CD4-positive, alpha-beta T cell treated with Interleukin-15 for 4 hours (primary cell): ENCODE results near the gene UBE2E1.

Experiments used
- DNase-seq: peaks from one replicate; pipeline ENCODE4 v3.0.0-alpha.2; 2020; ENCODE audit warnings: low spot score

UBE2E1 gene

DNA sequence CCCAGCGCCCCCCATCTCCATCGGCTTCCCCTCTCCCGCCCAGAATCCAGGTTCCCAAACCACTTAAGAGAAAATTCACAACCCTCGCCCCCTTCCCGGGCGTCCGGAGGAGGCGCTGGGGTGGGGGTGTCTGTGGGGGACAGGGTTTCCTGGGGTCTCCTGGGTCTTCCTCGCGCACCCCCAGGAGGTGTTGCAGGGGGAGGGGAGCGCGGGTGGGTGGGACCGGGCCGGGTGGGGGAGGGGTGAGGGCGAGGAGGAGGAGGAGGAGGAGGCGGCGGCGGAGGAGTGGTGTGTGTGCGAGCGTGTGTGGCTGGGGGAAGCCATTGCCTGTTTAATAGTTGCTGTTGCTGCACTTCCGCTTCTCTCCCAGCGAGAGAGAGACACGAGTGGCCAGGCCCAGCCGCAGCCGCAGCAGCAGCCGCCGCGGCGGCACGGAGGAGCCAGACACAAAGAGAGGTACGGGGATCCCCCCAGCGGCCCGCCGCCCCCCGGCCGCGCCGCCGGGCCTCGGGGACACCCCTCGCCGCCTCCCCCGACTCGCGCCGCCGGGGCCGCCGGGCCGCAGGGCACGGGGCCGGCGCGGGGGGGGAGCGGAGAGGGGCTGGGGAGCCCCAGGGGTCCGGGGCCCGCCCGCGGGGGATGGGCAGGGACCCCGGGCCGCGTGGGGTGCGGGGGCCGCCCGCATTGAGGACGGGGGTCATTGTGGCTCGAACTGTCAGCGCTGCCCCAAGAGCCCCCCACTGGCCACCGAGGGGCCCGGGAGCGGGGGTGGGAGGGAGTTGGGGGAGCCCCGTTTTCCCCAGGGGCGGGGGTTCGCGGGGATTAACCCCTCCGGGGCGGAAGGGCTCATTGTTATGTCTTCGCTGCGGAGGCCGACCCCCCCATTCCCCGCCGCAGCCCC, at the start of gene UBE2E1:
Gene UBE2E1, plus strand, starts transcription at position 323 of the 901 bp plus-strand sequence. CDS start 1,315 bp downstream, outside the sequence.
- peak; percentile 74 for DNase-seq

DNA sequence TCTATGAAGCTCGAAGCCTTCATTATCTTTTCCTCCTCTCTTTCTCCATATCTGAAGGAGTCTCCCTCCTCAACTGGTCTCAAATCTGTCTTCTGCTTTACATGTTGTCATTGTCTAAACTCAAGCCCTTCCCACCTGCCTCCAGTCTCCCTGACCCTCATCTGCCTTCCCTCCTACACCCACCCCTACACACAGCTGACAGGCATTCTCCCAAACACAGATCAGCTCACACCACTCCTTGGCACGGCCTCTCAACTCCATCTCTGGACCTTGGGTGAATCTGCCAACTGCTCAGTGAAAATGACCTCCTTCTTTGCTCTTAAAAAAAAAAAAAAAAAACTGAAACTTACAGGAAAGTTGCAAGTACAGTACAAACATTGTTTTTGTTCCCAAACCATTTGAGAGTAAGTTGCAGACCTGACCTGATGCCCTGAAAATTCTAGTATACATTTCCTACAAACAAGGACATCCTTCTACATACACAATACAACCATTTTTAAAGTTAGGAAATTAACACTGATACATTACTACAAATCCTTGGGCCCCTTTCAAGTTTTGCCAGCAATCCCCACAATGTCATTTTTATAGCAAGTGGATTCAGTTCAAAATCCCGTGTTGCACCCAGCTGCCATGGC, 49.4 kb upstream of the UBE2E1 start:
- DNase-seq, result no peak

DNA sequence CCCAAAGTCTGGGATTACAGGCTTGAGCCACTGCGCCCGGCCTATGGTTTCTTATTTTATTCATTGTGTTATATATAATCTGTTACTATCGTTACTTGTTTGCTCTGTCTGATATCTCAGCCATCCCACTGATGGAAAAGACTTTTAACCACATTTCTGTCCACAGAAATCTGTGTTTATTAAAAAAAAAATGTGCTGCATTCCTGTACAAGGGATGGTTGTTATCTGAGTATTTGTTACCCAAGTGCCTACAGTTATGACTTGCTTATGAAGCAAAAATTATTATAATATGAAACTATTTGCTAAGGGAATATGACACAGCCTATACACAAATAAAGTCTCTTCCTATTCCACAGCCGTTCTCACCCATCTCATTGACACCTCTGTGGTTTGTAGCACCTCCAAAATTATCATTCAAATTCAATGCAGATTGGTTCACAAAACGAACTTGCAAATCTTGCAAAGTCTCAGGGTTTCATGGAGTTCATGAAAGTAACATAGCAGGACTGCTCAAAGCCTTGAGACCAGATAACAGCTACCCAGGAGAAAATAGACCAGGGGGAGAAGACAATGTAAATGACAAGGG, 47.4 kb upstream of the UBE2E1 start:
- no peak for DNase-seq

DNA sequence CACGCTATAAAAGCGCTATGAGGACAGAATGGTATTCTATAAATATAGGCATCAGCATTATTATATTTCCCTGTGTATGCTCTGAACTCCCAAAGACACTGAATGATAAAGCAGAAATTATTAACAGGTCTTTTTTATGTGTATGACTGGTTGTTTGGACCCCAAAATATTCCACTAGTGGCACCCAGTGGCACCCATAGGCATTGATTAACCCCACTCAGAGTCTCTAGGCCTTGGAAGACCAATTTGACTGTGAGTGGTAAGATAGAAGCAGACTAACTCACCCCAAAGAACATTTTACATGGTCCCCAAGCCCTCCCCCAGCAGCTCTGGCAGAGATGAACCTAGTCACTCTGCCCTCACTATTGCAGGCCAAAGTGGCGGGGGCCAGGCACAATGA, 45.4 kb upstream of the UBE2E1 start:
- DNase-seq, result no peak

DNA sequence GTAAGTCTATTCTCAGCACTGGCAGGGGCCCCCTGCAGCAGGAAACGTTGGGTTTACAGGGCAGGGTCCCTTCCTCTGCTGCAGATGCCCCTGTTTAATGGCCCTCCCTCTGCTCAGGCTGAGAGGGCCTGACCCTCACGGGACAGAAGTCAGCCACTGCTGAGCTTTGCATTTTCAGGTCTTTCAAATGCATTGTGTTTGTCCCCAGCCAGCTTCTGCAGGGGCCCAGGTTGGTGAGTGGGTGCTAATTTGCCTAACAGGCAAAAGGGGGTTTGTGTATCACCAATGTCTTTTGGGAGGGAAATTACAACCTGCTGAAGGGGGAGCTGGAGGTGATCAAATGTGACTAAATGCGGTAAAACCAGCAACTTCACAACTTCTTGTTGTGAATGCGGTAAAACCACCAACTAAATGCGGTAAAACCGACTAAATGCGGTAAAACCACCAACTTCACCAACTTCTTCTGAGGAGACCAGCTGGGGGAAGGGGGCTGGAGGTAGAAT, 44.8 kb upstream of the UBE2E1 start:
- DNase-seq, result peak; percentile 13

DNA sequence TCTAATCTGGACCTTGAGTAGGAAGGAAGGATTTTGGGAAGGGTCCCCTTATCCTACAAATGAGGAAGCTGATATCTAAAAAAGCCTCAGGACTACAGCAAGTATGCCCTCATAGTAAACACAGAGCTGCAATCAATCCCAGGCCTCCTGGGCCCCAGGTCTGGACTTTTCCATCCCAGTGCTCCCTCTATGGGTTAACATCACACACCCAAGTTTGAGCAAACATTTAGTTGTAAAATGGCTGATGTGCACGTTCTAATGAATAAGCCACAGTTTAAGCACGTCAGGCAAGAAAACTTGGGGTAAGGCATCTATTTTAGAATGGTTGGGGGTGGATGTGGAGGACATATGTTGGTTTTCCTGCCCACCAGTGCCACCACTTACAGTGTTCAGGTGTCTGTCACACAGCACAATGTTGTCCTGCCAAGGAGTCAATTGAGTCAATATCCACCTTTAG, 44.3 kb upstream of the UBE2E1 start:
- no peak for DNase-seq

DNA sequence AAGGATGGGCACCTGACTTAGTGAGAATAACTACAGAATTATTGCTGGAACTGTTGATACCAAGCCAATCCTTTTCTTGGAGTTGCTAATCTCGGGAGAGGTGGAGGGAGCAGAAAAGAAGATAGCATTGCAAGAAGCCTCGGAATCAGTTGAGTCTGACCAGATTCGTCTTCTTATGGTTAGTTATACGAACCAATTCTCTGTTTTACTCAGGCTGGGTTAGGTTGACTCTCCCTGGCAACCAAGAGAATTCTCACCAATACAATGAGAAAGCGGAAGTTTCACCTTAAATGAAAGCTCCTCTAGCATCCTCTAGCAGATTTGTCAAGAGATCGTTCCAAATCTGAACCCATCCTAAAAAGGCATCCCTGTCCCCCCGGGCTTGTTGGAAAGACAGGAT, 43.5 kb upstream of the UBE2E1 start:
- DNase-seq, result no peak

DNA sequence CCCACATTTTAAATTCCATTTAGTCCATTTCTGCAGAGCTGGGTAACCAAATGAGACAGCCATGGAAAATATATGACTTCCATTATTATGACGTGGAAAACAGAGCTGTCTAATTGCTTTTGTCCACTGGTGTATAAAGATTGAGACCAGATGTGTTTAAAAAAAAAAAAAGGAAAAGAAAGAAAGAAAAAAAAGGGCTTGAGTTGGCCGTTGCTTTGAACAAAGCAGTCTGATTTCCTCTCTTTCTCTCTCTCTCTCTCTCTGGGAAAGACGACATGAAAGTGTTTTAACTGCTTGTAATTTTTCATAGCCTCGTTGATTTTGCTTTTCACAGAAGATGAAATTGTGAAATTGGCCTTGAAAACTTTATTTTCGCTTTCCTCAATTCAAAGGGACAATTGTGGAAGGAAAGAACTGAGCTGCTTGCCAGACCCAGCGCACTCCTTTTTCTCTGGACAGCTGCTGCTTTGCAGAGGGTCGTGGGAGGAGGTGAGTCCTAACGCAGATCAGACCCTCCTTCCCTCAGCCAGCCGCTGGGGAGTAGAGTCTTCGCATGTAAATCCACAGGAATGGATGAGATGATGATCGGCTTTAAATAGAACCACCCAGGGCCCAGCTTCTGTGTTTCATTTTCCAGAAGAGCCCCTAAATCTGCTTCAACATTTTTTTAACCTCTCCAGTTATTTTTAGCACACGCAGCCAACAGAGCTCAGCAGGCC, 42.8 kb upstream of the UBE2E1 start:
- no peak for DNase-seq

DNA sequence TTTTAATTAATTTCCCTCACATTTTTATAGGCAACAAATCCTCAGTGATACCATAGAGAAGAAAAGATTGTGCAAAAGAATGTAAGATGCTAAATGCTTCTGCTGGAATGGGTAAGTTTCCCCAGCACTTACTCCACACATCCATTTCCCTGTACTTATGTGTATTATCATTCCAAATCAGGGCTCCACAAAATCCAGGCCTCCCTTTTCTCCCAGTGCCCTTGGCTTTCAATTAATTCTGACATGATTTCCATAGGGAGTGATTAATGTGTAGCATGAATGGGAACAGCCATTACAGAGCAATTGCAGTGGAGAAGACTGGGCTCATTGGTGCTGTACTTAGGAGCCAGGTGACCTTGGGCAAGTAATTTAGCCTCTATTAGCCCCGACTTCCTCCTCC, 41.3 kb upstream of the UBE2E1 start:
- DNase-seq, result no peak

DNA sequence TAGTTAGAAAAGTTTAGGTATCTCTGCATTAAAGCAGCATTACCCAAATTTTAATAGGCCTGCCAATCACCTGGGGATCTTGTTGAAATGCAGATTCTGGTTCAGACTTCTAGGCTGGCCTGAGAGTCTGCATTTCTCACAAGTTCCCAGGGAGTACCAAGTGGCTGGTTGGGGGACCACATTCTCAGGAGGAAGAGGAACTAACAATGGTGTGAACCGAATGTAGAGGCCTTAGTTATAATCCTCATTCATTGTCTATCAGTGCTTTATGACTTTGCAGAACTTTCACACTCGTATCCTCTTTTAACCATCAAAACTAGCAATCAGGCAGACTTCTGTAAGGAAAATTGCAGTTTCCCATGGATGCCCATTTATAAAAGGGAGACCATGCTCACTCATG, 38.2 kb upstream of the UBE2E1 start:
- no peak for DNase-seq

DNA sequence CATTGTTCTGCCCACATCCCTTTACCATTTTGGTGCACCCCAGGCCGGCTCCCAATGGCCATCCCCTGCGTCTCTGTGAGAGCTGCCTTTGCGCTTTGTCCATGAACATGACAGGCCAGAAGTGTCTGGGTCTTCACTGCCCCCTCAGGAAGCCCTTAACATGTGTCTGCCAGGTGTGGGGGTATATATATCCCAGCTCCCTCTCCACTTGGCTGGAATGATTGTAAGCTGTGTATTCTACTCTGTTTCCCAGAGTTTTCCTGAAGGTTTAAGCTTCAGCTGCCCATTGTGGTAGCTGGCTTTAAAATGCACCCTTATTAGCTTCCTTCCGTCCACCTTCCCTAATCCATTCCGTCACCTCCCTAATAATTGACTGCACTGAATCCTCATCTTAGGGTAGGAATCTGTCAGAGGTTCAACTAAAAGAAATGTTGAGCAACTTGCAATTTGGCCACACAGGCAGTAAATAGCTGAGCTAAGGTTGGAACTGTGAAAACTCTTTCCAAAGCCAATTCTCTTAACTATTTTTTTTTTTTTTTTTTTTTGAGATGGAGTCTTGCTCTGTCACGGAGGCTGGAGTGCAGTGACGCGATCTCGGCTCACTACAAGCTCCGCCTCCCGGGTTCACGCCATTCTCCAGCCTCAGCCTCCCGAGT, 30.4 kb upstream of the UBE2E1 start:
- DNase-seq, result no peak

DNA sequence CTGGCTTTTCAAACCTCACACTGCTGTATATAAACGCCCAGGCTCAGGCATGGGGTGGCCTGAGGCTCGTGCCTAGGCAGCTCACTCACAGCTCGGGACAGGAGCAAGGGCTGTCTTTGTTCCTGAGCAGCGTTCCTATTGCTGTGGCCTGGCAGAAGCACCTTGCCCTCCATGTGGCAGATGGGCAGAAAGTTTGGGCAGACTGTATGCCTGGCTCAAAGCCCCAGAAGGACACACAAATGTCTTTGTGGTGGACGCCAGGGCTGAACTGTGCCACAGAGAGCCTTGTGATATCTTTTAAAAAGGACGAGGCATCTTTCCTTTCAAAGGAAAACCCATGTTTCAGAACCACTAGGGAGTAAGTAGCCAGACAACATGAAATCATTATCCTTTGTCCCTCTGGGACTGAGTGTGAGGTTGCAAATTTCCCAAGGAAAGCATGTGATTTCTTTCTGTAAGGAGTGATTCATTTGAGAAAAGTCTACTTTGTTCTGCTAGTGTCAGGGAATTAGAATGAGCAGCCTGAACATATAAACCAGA, 29.3 kb upstream of the UBE2E1 start:
- DNase-seq, result no peak

DNA sequence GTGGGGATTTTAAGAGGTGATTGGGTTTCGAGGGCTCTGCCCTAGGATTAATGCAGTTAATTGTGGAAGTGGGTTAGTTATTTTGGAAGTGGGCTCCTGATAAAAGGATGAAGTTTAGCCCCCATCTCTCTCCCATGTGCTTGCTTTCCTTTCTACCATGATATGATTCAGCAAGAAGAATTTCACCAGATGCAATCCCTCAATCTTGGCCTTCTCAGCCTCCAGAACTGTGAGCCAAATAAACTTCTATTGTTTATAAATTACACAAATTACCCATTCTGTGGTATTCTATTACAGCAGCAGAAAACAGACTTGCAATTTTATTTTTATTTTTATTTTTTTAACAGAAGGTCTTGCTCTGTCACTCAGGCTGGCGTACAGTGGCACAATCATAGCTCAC, 27.3 kb upstream of the UBE2E1 start:
- DNase-seq, result no peak

DNA sequence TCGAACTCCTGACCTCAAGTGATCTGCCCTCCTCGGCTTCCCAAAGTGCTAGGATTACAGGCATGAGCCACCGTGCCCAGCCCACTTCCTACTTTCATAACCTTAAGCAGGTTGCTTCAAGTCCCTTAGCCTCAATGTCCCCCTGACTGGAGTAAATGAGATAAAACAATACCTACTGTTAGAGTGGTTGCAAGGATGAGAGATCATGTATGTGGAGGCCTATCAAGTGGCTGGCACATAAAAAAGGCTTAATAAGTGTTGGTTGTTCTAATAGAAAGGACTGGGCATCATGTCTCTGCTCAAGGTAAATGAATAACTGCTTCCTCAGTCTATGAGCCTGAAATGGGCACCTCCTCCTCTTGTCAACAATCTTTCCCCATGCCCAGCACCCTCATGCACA, 25.9 kb upstream of the UBE2E1 start:
- no peak for DNase-seq

DNA sequence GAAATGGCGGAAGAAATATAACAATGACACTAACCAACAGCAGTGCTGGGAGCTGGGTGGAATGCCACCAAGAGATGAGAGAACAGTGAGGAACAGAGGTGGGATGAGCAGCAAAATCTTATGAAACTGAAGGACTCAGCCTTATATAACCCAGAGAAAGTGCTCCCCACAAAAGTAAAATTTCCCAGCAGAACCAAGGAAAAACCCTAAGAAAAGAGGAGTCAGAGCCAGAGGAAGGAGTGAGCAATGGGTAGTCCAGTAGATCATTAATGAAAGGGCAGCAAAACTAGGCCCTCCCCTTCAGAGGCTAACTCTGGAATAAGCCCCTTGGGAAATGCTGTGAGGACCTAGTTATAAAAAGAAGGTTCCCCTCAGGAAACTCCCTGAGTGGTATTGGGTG, 24.7 kb upstream of the UBE2E1 start:
- no peak for DNase-seq

DNA sequence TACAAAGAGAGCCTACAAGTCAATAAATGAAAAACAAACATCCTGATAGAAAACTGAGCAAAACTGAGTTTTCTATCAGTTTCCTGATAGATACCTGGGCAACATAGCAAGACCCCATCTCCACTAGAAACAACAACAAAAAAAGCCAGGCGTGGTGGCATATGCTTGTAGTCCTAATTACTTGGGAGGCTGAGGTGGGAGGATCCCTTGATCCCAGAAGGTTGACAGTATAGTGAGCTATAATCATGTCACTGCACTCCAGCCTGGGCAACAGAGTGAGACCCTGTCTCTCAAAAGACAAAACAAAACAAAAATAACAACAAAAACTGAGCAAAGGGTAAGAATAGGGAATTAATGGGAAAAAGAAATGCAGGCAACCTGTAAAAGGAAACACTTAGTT, 23.9 kb upstream of the UBE2E1 start:
- no peak for DNase-seq

DNA sequence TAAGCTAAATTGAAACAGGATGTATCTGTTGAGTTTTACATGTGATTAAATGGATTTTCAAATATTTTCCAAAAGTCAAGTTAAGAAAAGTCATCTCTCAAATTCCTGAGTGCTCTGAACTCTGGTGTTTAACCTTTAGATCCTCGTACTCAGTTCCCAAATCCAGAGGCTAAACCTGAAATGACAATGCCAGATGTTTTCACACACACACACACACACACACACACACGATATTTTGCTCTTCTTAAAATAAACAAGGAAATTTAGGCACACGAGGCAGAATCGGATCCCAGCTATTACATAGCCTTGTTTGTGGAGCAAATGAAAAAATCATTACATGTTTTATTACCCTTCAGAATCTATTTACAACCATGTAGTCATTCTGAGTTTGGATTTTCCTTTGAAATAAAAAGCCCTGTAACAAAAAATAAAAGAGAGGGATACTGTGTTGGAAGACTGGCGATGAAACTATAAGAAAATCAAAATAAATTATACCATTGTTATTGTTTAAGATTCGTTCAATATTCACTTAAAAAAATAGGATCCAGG, 20.6 kb upstream of the UBE2E1 start:
- DNase-seq, result no peak

DNA sequence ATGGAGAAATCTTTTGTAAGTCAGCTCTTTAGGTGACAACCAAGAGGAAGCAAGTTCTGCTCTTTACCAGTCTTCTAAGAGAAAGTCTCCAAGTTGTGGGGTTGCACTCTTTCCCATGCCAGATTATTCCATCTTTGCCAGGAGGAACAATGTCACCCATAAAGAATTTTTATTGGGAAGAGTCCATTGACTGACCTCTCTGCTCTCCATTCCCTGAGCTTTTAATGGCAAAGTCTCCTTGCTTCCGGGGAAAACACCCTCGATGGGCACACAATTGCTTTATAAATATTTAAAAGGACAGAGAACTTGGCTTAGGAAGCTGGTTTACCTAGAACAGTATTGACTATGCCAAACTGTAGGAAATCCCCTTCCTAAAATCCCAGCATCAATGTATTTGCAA, 19.9 kb upstream of the UBE2E1 start:
- DNase-seq, result no peak

DNA sequence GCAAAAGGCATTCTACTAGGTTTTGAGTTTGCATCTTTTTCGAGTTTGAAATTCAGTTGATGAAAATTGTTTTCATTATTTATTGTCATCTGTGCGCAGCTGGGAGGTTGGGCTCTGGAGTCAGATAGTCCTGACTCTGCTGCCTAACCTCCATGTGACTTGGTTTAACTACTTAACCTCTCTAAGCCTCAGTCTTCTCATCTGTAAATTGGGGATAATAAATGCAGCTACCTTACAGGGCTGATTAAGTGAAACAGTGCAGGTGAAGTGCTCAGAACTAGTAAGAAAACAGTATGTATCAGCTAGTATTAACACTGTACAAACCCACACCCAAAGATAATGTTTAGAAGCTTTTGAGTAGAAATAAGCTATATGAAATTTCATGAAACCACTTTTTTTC, 14.1 kb upstream of the UBE2E1 start:
- DNase-seq, result no peak

DNA sequence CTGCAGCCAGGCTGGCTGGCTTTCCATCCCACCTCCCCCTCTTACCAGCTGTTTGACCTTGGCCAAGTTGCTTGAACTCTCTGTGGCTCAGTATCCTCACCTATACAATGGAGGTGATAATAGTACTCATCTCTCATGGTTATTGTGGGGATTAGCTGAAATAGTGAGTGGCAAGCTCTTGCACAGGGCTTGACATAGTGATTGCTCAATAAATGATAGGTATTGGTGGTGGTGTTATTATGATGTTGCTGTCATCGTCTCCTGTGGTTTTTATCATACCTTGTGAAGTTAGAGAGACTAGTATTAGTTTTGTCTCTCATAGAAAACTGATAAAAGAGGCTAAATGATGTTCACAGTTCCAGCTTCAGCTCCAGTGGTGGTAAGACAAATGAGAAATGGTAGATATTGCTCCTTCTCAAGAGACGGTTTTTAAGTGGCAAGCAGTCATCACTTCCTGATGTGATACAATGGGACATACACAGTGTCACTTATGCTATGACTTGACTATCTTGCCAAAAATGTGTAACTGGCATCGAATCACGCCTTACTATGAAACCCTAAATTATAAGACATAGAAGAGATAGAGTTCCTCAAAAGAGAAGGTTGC, 12.1 kb upstream of the UBE2E1 start:
- no peak for DNase-seq

DNA sequence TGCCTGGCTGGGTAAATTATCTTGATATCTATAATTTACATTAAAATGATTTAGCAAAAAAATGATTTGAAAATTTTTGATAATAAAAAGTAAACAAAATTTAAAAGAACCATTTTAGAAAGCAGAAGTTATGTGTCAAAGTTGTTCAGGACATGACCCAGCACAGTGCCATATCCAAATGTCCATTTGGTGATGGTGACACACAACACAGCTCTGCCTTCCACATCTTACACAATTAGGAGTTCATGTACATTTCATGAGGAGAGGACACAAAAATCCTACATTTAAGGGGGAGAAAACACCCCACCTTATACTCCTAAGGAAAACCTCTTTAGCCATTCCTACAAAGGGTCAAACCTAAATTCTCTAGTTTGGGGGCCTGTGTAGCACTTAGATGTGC, 10.7 kb upstream of the UBE2E1 start:
- DNase-seq, result no peak
